ENCODE data around the gene CDK5RAP3. TPM values are rescaled to one million over a fixed set of nuclear protein-coding genes. Genes with fewer than 3 reads are reported as not detected.

The CDK5RAP3 gene
- total RNA-seq, 4 donors from 2014 or later = 95.8 to 115 (median 107) TPM

DNA sequence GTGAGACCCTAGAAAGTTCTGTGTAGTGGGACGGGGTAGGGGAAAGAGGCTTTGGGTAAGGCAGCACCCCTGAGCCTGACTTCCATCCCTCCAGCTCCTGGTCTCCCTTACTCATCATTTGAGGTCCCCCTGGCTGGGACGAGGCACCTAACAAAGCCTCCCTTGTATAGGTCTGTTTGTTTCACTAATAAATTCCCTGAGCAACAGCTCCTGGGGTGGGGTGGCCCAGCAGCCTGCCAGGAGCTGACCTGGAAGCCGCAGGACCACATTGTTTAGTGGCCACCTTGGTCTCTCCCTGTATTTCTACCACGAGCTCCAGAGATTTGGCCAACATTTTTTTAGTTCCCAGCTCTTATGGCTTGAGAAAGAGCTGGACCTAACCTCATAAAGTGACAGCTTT, 20.5 kb upstream of the CDK5RAP3 start:
- H3K4me3 ChIP-seq (ENCODE audit: low read depth, poor library complexity, severe bottlenecking) = no peak overlapping the region
- 85 to 86% methylated on average over 4 of the region's 4 CpGs for WGBS, 2 donors

DNA sequence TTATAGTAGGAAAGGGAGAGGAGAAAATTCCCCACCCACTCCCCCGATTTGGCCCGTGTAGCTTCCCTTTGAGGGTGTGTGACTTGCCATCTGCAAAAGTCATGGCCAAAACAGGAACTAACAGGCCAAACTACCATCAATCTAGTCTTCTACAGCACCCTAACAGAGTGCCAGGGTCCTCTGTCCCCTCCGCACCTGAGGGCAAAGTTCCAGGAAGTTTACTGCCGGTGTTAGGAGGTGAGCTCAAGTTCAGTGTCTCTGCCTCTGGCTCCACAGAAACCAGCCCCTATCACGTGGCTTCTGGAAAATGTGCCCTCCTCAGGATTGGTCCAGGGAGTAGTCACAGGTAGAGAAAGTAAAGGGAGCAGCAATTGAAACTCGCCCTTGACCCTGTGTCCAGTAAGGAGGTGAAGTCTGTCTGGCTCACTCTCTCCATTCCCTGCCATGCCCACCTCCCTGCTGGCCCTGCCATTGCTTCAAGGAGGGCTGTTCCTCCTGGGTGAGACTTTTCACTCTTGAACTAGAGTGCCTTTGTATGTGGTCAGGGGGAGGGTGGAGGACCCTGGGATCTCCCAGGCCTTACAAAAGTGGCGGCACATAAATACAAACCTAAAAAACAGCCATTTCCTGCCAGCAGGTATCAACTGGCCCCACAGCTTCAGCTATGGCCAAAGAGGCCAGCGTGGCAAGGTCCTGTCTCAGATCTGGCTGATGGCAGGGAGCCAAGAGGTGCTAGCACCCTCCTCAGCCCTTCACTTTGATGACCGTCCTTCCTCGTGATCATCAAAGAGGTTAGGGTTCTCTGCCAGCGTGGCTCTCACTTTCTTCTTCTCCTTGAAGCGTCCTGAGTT, 18.5 kb upstream of the CDK5RAP3 start:
- no peak for TF ChIP-seq POLR2A (IDR thresholded peaks at IDR 0.05)
- TF ChIP-seq, protein P1, sequence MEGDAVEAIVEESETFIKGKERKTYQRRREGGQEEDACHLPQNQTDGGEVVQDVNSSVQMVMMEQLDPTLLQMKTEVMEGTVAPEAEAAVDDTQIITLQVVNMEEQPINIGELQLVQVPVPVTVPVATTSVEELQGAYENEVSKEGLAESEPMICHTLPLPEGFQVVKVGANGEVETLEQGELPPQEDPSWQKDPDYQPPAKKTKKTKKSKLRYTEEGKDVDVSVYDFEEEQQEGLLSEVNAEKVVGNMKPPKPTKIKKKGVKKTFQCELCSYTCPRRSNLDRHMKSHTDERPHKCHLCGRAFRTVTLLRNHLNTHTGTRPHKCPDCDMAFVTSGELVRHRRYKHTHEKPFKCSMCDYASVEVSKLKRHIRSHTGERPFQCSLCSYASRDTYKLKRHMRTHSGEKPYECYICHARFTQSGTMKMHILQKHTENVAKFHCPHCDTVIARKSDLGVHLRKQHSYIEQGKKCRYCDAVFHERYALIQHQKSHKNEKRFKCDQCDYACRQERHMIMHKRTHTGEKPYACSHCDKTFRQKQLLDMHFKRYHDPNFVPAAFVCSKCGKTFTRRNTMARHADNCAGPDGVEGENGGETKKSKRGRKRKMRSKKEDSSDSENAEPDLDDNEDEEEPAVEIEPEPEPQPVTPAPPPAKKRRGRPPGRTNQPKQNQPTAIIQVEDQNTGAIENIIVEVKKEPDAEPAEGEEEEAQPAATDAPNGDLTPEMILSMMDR (IDR thresholded peaks at IDR 0.05) = no peak
- no peak overlapping the region for H3K4me3 ChIP-seq (ENCODE audit: low read depth, poor library complexity, severe bottlenecking)
- no peak for DNase-seq (ENCODE audit: low spot score in 2 of 2)
- intact Hi-C loops (cut with DNase I; ENCODE audit: low total_unique reads) = no loop called here
- 75 to 81% methylated on average over 11 to 12 of the region's 12 CpGs for WGBS, 2 donors

More for the DNA sequence above, 20.5 kb upstream of the CDK5RAP3 start:
- no peak for DNase-seq (ENCODE audit: low spot score in 2 of 2)
- intact Hi-C loops (cut with DNase I; ENCODE audit: low total_unique reads) = no loop called here
- TF ChIP-seq POLR2A (IDR thresholded peaks at IDR 0.05) = no peak

DNA sequence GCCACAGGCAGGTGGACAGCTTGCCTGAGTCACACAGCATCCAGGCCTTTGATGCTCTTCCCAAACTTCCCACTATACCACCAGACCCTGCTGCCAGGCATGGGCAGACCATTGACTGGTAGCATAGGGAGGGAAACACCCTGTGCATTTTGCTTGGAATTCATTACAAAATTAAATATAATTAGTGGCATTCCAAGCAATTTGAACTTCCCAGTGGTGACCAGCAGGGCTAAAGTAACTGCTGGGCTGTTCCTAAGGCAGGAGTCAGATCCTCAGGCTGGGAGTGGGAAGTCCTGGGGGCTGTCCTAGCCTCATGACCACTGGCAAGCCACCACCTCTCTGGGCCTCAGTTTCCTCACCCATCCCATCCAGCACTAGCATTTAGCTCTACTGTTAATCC, 17.0 kb upstream of the CDK5RAP3 start:
- TF ChIP-seq POLR2A (IDR thresholded peaks at IDR 0.05) = no peak
- TF ChIP-seq, protein P1 (IDR thresholded peaks at IDR 0.05) = no peak
- no peak overlapping the region for H3K4me3 ChIP-seq (ENCODE audit: low read depth, poor library complexity, severe bottlenecking)
- intact Hi-C loops (cut with DNase I; ENCODE audit: low total_unique reads) = no loop called here
- no peak for DNase-seq (ENCODE audit: low spot score in 2 of 2)

DNA sequence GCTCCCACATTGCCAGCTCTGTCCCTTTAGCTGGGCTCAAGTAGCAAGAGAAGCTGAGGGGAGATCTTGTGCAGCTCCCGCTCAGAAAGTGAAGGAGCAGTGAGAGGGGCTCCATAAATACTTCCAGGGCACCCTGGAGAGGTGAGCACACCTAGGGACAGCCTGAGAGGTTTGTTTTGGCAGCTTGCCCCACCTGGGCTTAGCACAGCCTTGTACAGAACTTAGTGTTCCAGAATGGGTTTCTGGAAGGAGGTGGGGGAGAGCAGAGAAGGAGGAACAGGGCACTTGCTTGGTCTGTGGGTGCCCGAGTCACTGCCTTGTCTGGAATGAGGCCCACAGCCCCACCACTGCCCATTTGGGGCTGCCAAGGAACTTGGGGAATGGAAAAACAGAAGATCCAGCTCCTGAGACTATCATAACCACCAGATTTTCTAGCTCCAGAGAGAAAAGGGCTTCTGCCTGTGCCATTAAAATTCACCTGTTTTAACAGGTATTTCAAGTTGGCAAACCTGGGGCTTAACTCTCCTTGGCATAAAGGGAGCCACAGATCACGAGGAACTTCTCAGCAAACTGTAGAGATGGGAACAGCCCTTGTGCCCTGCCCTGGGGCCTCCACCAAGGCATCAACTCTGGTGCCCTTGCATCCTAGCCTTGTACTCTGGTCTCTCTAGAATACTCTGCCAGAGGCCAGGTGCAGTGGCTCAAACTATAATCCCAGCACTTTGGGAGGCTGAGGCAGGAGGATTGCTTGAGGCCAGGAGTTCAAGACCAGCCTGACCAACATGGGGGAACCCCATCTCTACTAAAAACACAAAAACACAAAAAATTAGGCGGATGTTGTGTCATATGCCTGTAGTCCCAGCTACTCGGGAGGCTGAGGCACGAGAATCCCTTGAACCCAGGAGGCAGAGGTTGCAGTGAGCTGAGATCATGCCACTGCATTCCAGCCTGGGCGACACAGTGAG, 15.1 kb upstream of the CDK5RAP3 start:
- 76 to 81% methylated on average over 7 of the region's 7 CpGs for WGBS, 2 donors
- no peak for DNase-seq (ENCODE audit: low spot score in 2 of 2)
- no peak overlapping the region for H3K4me3 ChIP-seq (ENCODE audit: low read depth, poor library complexity, severe bottlenecking)
- TF ChIP-seq, protein P1 (IDR thresholded peaks at IDR 0.05) = no peak
- no peak for TF ChIP-seq POLR2A (IDR thresholded peaks at IDR 0.05)
- intact Hi-C loops (cut with DNase I; ENCODE audit: low total_unique reads) = no loop called here

DNA sequence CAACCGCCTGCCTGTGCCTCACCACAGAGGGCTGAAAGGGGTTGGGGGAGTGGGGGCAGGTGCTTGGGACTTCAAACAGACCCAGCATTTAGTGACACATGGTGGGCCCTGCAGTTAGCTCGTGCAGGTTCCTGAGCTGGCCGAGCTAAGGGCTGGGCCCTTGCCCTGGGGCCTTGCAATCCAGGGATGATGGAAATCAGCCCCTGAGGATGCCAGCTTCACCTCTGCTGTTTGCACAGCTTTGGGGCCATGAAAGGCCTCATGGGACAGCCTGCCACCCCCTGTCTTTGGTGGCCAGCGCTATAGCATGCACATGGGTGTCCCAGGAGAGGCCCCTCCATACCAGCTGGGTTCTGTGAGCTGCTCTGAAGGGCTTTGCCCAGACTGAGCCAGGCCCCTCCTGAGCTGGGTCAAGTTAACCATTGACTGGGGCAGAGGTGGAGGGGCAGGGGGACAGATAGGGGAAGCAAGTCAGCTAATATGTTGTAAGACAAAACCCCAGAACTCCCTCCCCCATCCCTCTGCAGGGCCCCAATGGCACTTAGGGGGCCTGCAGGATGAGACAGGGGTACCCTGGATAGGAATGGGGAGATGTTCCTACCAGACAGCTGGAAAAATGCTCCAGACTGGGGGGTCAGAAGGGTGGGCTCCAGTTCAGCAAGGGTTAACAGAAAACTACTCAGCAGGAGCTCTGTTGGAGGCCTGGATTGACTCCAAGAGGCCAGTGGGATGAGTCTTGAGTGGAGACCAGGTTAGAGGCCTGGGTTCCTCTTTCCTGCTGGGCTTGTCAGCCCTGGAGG, 13.9 kb upstream of the CDK5RAP3 start:
- intact Hi-C loops (cut with DNase I; ENCODE audit: low total_unique reads) = no loop called here
- 46 to 71% methylated on average over 3 to 4 of the region's 4 CpGs for WGBS, 2 donors
- no peak overlapping the region for H3K4me3 ChIP-seq (ENCODE audit: low read depth, poor library complexity, severe bottlenecking)
- TF ChIP-seq, protein P1 (IDR thresholded peaks at IDR 0.05) = no peak
- TF ChIP-seq POLR2A (IDR thresholded peaks at IDR 0.05) = no peak
- DNase-seq (ENCODE audit: low spot score in 2 of 2) = no peak

All from lower leg skin (tissue), 4 donors.